ENCODE results near the gene MAN1C1. TPM values are rescaled to one million over a fixed set of nuclear protein-coding genes. Genes with fewer than 3 reads are reported as not detected.

Gene MAN1C1
- total RNA-seq, 1 donor from 2014 or later, result 9.1 TPM

- Mint-ChIP-seq H3K4me1 (ENCODE audit: unreplicated experiment) (peaks cover 8% of the 10 kb centered on the region), H3K9me3 (no peaks in the 10 kb centered on the region), H3K27me3 (peaks cover 7% of the 10 kb centered on the region), H3K27ac (no peak overlapping the region), H3K4me3 (no peak overlapping the region), H3K36me3 (no peaks in the 10 kb centered on the region)
- no peak for TF ChIP-seq CTCF (conservative IDR thresholded peaks at IDR 0.05)
- DNase-seq (ENCODE audit: extremely low spot score, unreplicated experiment), result no peak
These were observed 43.0 kb upstream of the MAN1C1 start for GRCh38 chr1:25573591-25573930.

GRCh38 chr1:25573961-25574360, 42.6 kb upstream of the MAN1C1 start:
- Mint-ChIP-seq H3K4me1 (ENCODE audit: unreplicated experiment) (peaks cover 5% of the 10 kb centered on the region), H3K27ac (no peak overlapping the region)

GRCh38 chr1:25575191-25575590, 41.4 kb upstream of the MAN1C1 start:
- TF ChIP-seq CTCF (conservative IDR thresholded peaks at IDR 0.05), result no peak
- Mint-ChIP-seq H3K36me3 (no peaks in the 10 kb centered on the region), H3K27me3 (peaks cover 11% of the 10 kb centered on the region), H3K4me3 (no peak overlapping the region), H3K9me3 (no peaks in the 10 kb centered on the region), H3K27ac (no peak overlapping the region), H3K4me1 (ENCODE audit: unreplicated experiment) (peaks cover 5% of the 10 kb centered on the region)
- DNase-seq (ENCODE audit: extremely low spot score, unreplicated experiment), result no peak

More at GRCh38 chr1:25573961-25574360, 42.6 kb upstream of the MAN1C1 start:
- TF ChIP-seq CTCF (conservative IDR thresholded peaks at IDR 0.05), result no peak
- no peak for DNase-seq (ENCODE audit: extremely low spot score, unreplicated experiment)
- Mint-ChIP-seq H3K36me3 (no peaks in the 10 kb centered on the region), H3K27me3 (peaks cover 7% of the 10 kb centered on the region), H3K9me3 (no peaks in the 10 kb centered on the region), H3K4me3 (no peak overlapping the region)

- no peak overlapping the region for H3K27ac Mint-ChIP-seq
- no peaks in the 10 kb centered on the region for H3K36me3 Mint-ChIP-seq
- no peak for DNase-seq (ENCODE audit: extremely low spot score, unreplicated experiment)
- peaks cover 5% of the 10 kb centered on the region for H3K4me1 Mint-ChIP-seq (ENCODE audit: unreplicated experiment)
- no peak for TF ChIP-seq CTCF (conservative IDR thresholded peaks at IDR 0.05)
- H3K4me3 Mint-ChIP-seq, result no peak overlapping the region
- H3K9me3 Mint-ChIP-seq, result no peaks in the 10 kb centered on the region
- peaks cover 11% of the 10 kb centered on the region for H3K27me3 Mint-ChIP-seq
These were observed 40.0 kb upstream of the MAN1C1 start for GRCh38 chr1:25576459-25577133.

GRCh38 chr1:25577134-25577920, 39.3 kb upstream of the MAN1C1 start:
- TF ChIP-seq CTCF (conservative IDR thresholded peaks at IDR 0.05), result no peak
- H3K4me1 Mint-ChIP-seq (ENCODE audit: unreplicated experiment), result peaks cover 5% of the 10 kb centered on the region
- H3K9me3 Mint-ChIP-seq, result no peaks in the 10 kb centered on the region
- H3K4me3 Mint-ChIP-seq, result no peak overlapping the region
- DNase-seq (ENCODE audit: extremely low spot score, unreplicated experiment), result no peak
- peaks cover 11% of the 10 kb centered on the region for H3K27me3 Mint-ChIP-seq
- H3K27ac Mint-ChIP-seq, result no peak overlapping the region
- H3K36me3 Mint-ChIP-seq, result no peaks in the 10 kb centered on the region

Data from type B pancreatic cell (in vitro differentiated cells).